Upper lobe of left lung (tissue), 6 donors: ENCODE results near the gene ST3GAL5. TPM values are rescaled to one million over a fixed set of nuclear protein-coding genes. Genes with fewer than 3 reads are reported as not detected.

Experiments used
- ATAC-seq, 2 donors: fragments of 200-7000 bp; cut with Tn5 transposase; one replicate each; pipeline ENCODE4 v1.9.1; 2022; ENCODE audit warnings: mild to moderate bottlenecking in 2 of 2, moderate library complexity in 2 of 2; ENCODE audit not compliant: low FRiP score in 2 of 2
- DNase-seq, 2 donors: peaks; one replicate each; pipeline ENCODE4 v3.0.0-alpha.2; 2019 to 2020
- H3K27ac ChIP-seq, 4 donors: fragments of 200-600 bp; sonication (generic); one replicate each; pipeline ENCODE4 v1.5.1; 2016 to 2019
- H3K27me3 ChIP-seq, 4 donors: fragments of 200-600 bp; sonication (generic); one replicate each; pipeline ENCODE4 v1.5.1; 2017 to 2019
- H3K36me3 ChIP-seq, 4 donors: fragments of 200-600 bp; sonication (generic); one replicate each; pipeline ENCODE4 v1.5.1; 2016 to 2019
- H3K4me1 ChIP-seq, 4 donors: fragments of 200-600 bp; sonication (generic); one replicate each; pipeline ENCODE4 v1.5.1; 2018 to 2019
- H3K4me3 ChIP-seq, 4 donors: fragments of 200-600 bp; sonication (generic); one replicate each; pipeline ENCODE4 v1.5.1; 2017 to 2019; ENCODE audit warnings: mild to moderate bottlenecking in 2 of 4, moderate library complexity in 1 of 4
- H3K9me3 ChIP-seq, 4 donors: fragments of 200-600 bp; sonication (generic); one replicate each; pipeline ENCODE4 v1.5.1; 2018 to 2019
- EP300 ChIP-seq, 4 donors: sonication (generic); formaldehyde crosslinking; IDR thresholded peaks; one replicate each; pipeline ENCODE4 v1.5.1; 2017; ENCODE audit warnings: antibody characterized with exemption in 4 of 4, control low read depth in 2 of 4
- POLR2A ChIP-seq, 4 donors: fragments of 450-650 bp; IDR thresholded peaks; one replicate each; pipeline ENCODE4 v1.5.1; 2016 to 2017; ENCODE audit warnings: antibody characterized with exemption in 4 of 4, mild to moderate bottlenecking in 2 of 4
- POLR2AphosphoS5 ChIP-seq, 2 donors: sonication (generic); formaldehyde crosslinking; IDR thresholded peaks; one replicate each; pipeline ENCODE4 v1.5.1; 2017; ENCODE audit warnings: antibody characterized with exemption in 2 of 2
- WGBS, 2 donors: methylation state at CpG; one replicate each; pipeline ENCODE4 v1.1.5; 2017 to 2018; 5-methylcytosine and 5-hydroxymethylcytosine counted together
- total RNA-seq, 6 donors: library from RNA; depleted of rRNA in 4 of 6; stranded (reverse); fragments of >200 nt in 4 of 6; gene quantifications; one replicate each; pipeline versions ENCODE4 v1.1.0 to v1.2.1, GENCODE V29; 2016 to 2021
- TF ChIP-seq, protein P1 (sequence below), 6 experiments: fragments of 450-650 bp in 4 of 6; fragments of 200-600 bp in 2 of 6; sonication (generic) in 2 of 6; IDR thresholded peaks; one replicate each; pipeline ENCODE4 v1.5.1; 2016 to 2019; ENCODE audit warnings: antibody characterized with exemption in 6 of 6
- donor health status: DM: no; HTN: no; CAD: no; lungs with moderate emphysema.
- donor health status: DM: no; HTN: yes; CAD: no; lungs with severe emphysema.

Gene ST3GAL5
- total RNA-seq, 6 donors from 2014 or later: 54.5 to 162 (median 83.8) TPM

DNA sequence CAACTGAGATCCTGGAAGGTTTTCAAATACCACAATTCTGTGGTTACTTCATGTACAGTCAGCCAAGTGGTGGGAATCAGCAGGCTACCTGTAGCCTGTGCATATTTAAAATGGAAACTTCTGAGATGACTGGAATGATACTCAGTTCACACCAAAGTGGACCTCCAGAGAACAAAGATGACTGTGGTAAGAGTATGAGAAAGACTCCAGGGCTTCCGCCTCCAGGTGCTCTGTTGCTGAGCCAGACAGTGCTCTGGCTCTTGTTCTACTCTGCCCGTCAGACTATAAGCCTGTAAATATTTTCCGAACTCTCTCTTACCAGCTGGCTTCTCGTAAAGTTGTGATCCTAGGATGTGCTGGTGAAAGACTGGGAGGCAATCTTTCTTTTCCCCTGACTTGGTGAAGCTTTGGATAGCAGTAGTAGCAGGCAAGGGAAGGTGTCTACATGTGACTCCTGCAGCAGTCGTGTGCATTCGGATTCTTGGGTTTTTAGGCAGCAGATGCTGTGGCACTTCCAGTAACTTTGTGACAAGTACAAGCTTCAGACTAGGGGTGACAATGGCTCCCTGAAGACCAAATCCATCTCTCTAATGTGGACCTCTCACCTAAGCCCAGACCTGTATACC is 23.1 kb downstream of the ST3GAL5 start:
- H3K27me3 ChIP-seq: no peaks in the 10 kb centered on the region
- no peaks in the 10 kb centered on the region for H3K9me3 ChIP-seq
- H3K27ac ChIP-seq: no peak overlapping the region
- peaks cover 0 to 7% (median 3%) of the 10 kb centered on the region in 4 donors for H3K36me3 ChIP-seq
- H3K4me3 ChIP-seq: no peak overlapping the region
- H3K4me1 ChIP-seq: peaks cover 0 to 12% (median 5%) of the 10 kb centered on the region in 4 donors
- no peak for ATAC-seq
- no peak for DNase-seq
- TF ChIP-seq, protein P1, sequence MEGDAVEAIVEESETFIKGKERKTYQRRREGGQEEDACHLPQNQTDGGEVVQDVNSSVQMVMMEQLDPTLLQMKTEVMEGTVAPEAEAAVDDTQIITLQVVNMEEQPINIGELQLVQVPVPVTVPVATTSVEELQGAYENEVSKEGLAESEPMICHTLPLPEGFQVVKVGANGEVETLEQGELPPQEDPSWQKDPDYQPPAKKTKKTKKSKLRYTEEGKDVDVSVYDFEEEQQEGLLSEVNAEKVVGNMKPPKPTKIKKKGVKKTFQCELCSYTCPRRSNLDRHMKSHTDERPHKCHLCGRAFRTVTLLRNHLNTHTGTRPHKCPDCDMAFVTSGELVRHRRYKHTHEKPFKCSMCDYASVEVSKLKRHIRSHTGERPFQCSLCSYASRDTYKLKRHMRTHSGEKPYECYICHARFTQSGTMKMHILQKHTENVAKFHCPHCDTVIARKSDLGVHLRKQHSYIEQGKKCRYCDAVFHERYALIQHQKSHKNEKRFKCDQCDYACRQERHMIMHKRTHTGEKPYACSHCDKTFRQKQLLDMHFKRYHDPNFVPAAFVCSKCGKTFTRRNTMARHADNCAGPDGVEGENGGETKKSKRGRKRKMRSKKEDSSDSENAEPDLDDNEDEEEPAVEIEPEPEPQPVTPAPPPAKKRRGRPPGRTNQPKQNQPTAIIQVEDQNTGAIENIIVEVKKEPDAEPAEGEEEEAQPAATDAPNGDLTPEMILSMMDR (IDR thresholded peaks at IDR 0.05): no peak
- no peak for TF ChIP-seq POLR2A (IDR thresholded peaks at IDR 0.05)
- TF ChIP-seq POLR2AphosphoS5 (IDR thresholded peaks at IDR 0.05): no peak
- no peak for TF ChIP-seq EP300 (IDR thresholded peaks at IDR 0.05)
- WGBS, 2 donors: 75 to 89% methylated on average over 6 of the region's 6 CpGs

DNA sequence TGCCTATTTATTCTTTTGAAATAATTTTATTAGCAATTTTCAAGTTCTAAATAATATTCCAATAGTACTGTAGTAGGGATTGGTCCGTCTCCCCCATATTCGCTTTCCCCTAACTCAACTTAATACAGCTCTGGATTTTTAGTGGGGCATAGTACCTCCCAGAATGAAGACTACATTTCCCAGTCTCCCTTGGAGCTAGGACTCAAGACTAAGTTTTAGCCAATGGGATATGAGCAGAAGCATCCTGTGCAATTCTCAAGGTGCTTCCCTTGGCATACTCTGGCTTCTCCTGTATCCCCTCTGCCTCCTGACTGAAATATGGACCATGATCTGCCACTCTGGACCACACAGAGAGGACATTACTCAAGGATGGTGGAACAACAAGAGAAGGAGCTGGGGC is 24.1 kb downstream of the ST3GAL5 start:
- TF ChIP-seq EP300 (IDR thresholded peaks at IDR 0.05) (no peak), POLR2AphosphoS5 (IDR thresholded peaks at IDR 0.05) (no peak), POLR2A (IDR thresholded peaks at IDR 0.05) (no peak)
- TF ChIP-seq, protein P1 (IDR thresholded peaks at IDR 0.05): no peak
- H3K4me1 ChIP-seq: peaks cover 0 to 12% (median 5%) of the 10 kb centered on the region in 4 donors
- no peaks in the 10 kb centered on the region for H3K9me3 ChIP-seq
- H3K27ac ChIP-seq: no peak overlapping the region
- peaks cover 0 to 15% (median 6%) of the 10 kb centered on the region in 4 donors for H3K36me3 ChIP-seq
- ATAC-seq (no peak), DNase-seq (no peak)
- H3K27me3 ChIP-seq: no peaks in the 10 kb centered on the region
- WGBS, 2 donors: 98 to 100% methylated on average over 2 of the region's 2 CpGs
- no peak overlapping the region for H3K4me3 ChIP-seq

- WGBS, 2 donors: 65 to 76% methylated on average over 5 of the region's 5 CpGs
- no peak for DNase-seq
- TF ChIP-seq POLR2AphosphoS5 (IDR thresholded peaks at IDR 0.05) (no peak), EP300 (IDR thresholded peaks at IDR 0.05) (no peak), POLR2A (IDR thresholded peaks at IDR 0.05) (no peak)
- TF ChIP-seq, protein P1 (IDR thresholded peaks at IDR 0.05): no peak
- Histone ChIP-seq H3K27me3 (no peaks in the 10 kb centered on the region), H3K36me3 (peaks cover 5 to 26% (median 17%) of the 10 kb centered on the region in 4 donors), H3K4me3 (no peak overlapping the region), H3K4me1 (peaks cover 0 to 12% (median 5%) of the 10 kb centered on the region in 4 donors), H3K27ac (peak overlapping the region in 1 of 4 donors; percentile 6), H3K9me3 (no peaks in the 10 kb centered on the region)
- no peak for ATAC-seq
Observed at GRCh38 chr2:85862426-85862825, 26.4 kb downstream of the ST3GAL5 start.

DNA sequence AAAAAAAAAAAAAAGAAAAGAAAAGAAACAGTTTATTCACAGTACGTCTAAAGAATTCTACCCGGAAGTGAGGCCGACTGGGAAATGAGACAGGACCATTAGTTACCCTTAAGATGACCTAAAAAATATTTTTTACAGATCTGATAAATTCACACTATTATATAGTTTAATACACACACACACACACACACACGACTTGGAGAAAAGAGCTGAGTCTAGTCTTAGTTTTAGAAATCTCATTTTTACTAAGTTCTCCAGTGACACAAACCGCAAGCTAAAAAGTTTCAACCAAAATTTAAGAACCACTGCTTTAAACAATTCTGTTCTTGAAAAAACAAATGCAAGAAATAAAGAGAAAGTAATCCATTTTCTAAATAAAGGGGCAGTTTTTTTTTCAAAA is 27.1 kb downstream of the ST3GAL5 start:
- H3K27me3 ChIP-seq: no peaks in the 10 kb centered on the region
- peak overlapping the region in 1 of 4 donors; percentile 6 for H3K27ac ChIP-seq
- peaks cover 5 to 26% (median 17%) of the 10 kb centered on the region in 4 donors for H3K36me3 ChIP-seq
- ATAC-seq: no peak
- WGBS, 2 donors: 53% methylated on average over 5 of the region's 5 CpGs
- H3K9me3 ChIP-seq: no peaks in the 10 kb centered on the region
- H3K4me3 ChIP-seq: no peak overlapping the region
- H3K4me1 ChIP-seq: peaks cover 0 to 12% (median 5%) of the 10 kb centered on the region in 4 donors
- TF ChIP-seq POLR2AphosphoS5 (IDR thresholded peaks at IDR 0.05): no peak
- no peak for TF ChIP-seq EP300 (IDR thresholded peaks at IDR 0.05)
- no peak for TF ChIP-seq POLR2A (IDR thresholded peaks at IDR 0.05)
- TF ChIP-seq, protein P1 (IDR thresholded peaks at IDR 0.05): no peak
- DNase-seq: no peak

DNA sequence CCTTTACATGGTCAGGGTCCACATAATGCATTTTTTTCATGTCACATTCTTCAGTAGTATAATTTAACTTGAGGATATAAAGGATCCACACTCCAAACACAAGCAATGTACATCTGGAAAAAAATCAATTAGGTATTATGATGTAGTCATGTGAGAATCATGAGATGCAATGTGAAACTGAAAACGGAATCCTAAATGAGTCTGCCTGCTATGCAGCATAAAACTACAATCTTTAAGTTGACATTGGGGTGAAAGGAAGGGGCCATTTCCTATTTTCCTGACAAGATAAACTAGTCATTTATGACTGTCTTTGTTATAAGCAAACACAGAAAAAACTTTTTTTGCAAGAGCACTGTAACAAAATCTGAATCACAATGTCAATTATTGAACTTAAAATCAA is 27.6 kb downstream of the ST3GAL5 start:
- H3K4me1 ChIP-seq: peaks cover 0 to 10% (median 5%) of the 10 kb centered on the region in 4 donors
- no peaks in the 10 kb centered on the region for H3K9me3 ChIP-seq
- H3K4me3 ChIP-seq: no peak overlapping the region
- peak overlapping the region in 1 of 4 donors; percentile 16 for H3K27ac ChIP-seq
- no peaks in the 10 kb centered on the region for H3K27me3 ChIP-seq
- H3K36me3 ChIP-seq: peaks cover 5 to 26% (median 17%) of the 10 kb centered on the region in 4 donors
- WGBS, 2 donors: 37 to 38% methylated on average over 1 of the region's 1 CpG
- no peak for TF ChIP-seq POLR2A (IDR thresholded peaks at IDR 0.05)
- TF ChIP-seq POLR2AphosphoS5 (IDR thresholded peaks at IDR 0.05): no peak
- no peak for TF ChIP-seq EP300 (IDR thresholded peaks at IDR 0.05)
- TF ChIP-seq, protein P1 (IDR thresholded peaks at IDR 0.05): no peak
- DNase-seq (no peak), ATAC-seq (no peak)
